Activated T-cell treated with anti-CD3 and anti-CD28 coated beads for 48 hours (primary cell): ENCODE results near the gene KRTAP9-9.
"Not testable (repeated sequence)": the region's sequence is repeated elsewhere in the genome, so short reads cannot be mapped to it uniquely, and the experiment has no call there.

ENCODE experiments used
- DNase-seq: peaks from one replicate; pipeline ENCODE4 v3.0.0-alpha.2; 2020; ENCODE audit warnings: low read depth

The KRTAP9-9 gene

GRCh38 chr17:41255381-41256290, at the start of gene KRTAP9-9:
Gene KRTAP9-9, plus strand, starts transcription at chr17:41255384.
- DNase-seq = not testable (repeated sequence)

DNA sequence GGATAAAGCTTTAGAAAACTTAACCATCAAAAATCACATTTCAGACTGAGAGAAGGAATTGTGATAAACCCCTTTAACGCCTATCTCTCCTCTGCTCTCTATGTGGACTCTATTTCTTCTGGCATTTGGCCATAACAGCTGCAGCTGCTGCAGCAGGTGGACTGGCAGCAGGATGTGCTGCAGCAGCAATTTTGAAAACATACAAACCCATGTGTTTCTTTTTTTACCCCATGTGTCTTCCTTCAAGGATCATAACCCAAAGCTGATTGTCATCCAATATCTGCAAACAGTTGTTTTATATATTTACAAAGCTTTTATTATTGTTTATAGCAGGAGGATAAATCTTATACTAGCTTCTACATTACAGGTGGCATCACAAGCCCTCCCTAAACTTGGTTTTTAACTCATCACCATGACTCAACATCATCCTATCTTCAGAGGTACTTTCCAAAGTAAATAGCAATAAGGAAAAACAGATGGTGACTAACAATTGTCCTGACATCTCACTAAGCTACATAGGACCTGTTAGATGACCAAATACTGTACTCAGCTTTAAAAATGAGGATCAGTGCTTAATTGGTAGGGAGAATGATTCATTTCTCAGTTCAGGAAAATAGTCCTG, 43.2 kb upstream of the KRTAP9-9 start:
- no peak for DNase-seq

GRCh38 chr17:41212524-41213169, 42.5 kb upstream of the KRTAP9-9 start:
- DNase-seq = no peak

DNA sequence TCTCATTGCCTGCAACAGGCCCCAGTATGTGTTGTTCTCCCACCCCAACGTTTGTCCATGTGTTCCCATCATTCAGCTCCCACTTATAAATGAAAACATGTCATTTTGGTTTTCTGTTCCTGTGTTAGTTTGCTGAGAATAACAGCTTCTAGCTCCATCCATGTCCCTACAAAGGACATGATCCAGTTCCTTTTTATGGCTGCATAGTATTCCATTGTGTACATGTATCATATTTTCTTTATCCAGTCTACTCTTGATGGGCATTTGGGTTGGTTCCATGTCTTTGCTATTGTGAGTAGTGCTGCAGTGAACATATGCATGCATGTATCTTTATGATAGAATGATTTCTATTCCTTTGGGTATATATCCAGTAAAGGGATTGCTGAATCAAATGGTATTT, 39.5 kb upstream of the KRTAP9-9 start:
- DNase-seq = no peak

- DNase-seq = no peak
Observed at GRCh38 chr17:41223821-41224220, 31.4 kb upstream of the KRTAP9-9 start.

DNA sequence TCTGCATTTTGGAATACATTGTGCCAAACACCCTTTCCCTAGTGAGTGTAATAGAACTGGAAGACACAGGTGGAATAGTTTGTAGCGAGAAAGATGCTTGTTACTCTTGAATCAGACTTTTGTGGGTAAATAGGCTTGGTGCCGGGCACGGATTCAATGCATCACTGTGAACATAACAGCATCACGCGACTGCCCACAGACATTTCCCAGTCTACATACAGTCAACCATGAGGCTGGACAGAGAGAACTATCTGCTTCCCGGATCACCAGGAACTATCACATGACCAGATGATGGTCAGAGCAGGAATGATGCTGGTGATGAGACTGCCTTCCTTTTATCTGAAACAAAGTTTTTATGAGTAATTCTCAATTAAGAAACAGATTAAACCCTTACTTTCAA, 29.1 kb upstream of the KRTAP9-9 start:
- DNase-seq = no peak

DNA sequence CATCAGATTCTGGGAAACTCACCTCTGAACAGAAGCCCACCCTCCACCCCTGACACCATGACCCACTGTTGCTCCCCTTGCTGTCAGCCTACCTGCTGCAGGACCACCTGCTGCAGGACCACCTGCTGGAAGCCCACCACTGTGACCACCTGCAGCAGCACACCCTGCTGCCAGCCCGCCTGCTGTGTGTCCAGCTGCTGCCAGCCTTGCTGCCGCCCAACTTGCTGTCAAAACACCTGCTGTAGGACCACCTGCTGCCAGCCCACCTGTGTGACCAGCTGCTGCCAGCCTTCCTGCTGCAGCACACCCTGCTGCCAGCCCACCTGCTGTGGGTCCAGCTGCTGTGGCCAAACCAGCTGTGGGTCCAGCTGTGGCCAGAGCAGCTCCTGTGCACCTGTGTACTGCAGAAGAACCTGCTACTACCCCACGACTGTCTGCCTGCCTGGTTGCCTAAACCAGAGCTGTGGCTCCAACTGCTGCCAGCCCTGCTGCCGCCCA, 28.5 kb upstream of the KRTAP9-9 start, which contains the start of gene KRTAP9-2:
Gene KRTAP9-2 (plus strand): TSS at position 51 of the 498 bp plus-strand sequence. CDS start 7 bp downstream, at position 58.
- not testable (repeated sequence) for DNase-seq

- DNase-seq = no peak
Observed at GRCh38 chr17:41230094-41230493, 25.1 kb upstream of the KRTAP9-9 start.

GRCh38 chr17:41231731-41232130, 23.5 kb upstream of the KRTAP9-9 start:
- DNase-seq = no peak

GRCh38 chr17:41232399-41233105, 22.6 kb upstream of the KRTAP9-9 start, which contains the start of gene KRTAP9-3:
Gene KRTAP9-3, plus strand, starts transcription at chr17:41232449. Its CDS starts 53 bp downstream, at chr17:41232502.
- not testable (repeated sequence) for DNase-seq

GRCh38 chr17:41237116-41237515, 18.1 kb upstream of the KRTAP9-9 start:
- DNase-seq = not testable (repeated sequence)

- not testable (repeated sequence) for DNase-seq
Observed at GRCh38 chr17:41237949-41238437, 17.2 kb upstream of the KRTAP9-9 start, which contains the start of gene KRTAP9-8. Gene KRTAP9-8, plus strand, starts transcription at chr17:41237999. Its CDS starts 53 bp downstream, at chr17:41238052.

GRCh38 chr17:41246995-41247787, 8.0 kb upstream of the KRTAP9-9 start:
- DNase-seq = not testable (repeated sequence)

GRCh38 chr17:41249637-41250240, 5.4 kb upstream of the KRTAP9-9 start, which contains the start of gene KRTAP9-4:
Gene KRTAP9-4, plus strand, starts transcription at chr17:41249687. Its CDS starts 34 bp downstream, at chr17:41249721.
- not testable (repeated sequence) for DNase-seq

GRCh38 chr17:41251261-41251660, 3.9 kb upstream of the KRTAP9-9 start:
- DNase-seq = no peak

GRCh38 chr17:41254861-41255260, 323 bp upstream of the KRTAP9-9 start:
- DNase-seq = no peak

DNA sequence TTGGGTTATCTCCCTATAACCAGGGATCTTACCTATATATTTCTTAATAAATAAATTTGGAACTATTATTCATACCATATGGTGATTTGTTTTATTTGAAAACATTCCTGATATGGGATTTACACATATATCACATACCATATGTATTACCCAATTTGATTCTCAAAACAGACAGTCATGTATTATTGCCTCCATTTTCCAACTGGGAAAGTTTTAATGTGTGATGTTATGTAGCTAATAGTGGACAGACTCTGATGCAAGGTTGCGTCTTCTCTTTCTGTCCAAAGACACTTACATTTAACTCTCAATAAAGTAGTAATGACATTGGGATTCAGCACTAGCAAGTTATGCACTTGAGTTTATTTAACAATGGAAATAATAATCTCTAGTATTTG, 1.1 kb downstream of the KRTAP9-9 start:
- no peak for DNase-seq

- DNase-seq = no peak
Observed at GRCh38 chr17:41258406-41258805, 3.2 kb downstream of the KRTAP9-9 start.

GRCh38 chr17:41263212-41263611, 8.0 kb downstream of the KRTAP9-9 start:
- no peak for DNase-seq

DNA sequence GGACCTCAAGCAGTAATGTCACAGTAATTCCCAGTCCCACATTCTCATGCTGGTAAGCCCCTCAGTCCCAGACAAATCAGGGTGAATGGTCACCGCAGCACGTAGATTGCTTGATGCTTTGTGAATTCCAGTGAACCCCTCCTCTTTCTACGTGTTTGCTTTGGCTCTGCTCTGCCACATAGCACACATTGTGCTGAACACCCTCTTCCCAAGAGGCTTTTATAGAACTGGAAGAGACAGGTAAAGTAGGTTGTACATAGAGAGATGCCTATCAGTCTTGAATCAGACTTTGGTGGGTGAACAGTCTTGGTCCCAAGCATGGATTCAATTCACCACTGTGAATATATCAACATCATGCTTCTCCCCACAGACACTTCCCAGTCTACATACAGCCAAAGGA, 9.4 kb downstream of the KRTAP9-9 start:
- DNase-seq = no peak
